Mucosa of gallbladder (tissue), 1 donor: Measurements from ENCODE around the gene ATG7. TPM values are rescaled to one million over a fixed set of nuclear protein-coding genes. Genes with fewer than 3 reads are reported as not detected.
A peak's percentile ranks its signal among the peaks of the same experiment; 100 is the strongest.
"Not testable (repeated sequence)": the region's sequence is repeated elsewhere in the genome, so short reads cannot be mapped to it uniquely, and the experiment has no call there.

ENCODE experiments used
- DNase-seq: peaks from one replicate; pipeline ENCODE4 v3.0.0-alpha.2; 2020; ENCODE audit warnings: low spot score
- total RNA-seq: library from RNA; stranded (reverse); gene quantifications from one replicate; pipeline ENCODE4 v1.2.1, GENCODE V29; 2021
- donor health status: DM: no; HTN: no; CAD: no.

Gene ATG7
- total RNA-seq, 1 donor from 2014 or later = 32.0 TPM

- no peak for DNase-seq
Observed at GRCh38 chr3:11423868-11424267, 151.7 kb downstream of the ATG7 start.

GRCh38 chr3:11424277-11424676 is 152.1 kb downstream of the ATG7 start:
- no peak for DNase-seq

GRCh38 chr3:11430207-11430606 is 158.0 kb downstream of the ATG7 start:
- no peak for DNase-seq

- DNase-seq = no peak
Observed at GRCh38 chr3:11430624-11431023, 158.4 kb downstream of the ATG7 start.

- DNase-seq = no peak
Observed at GRCh38 chr3:11431319-11431718, 159.1 kb downstream of the ATG7 start.

GRCh38 chr3:11434017-11434526 is 161.9 kb downstream of the ATG7 start:
- peak; percentile 38 for DNase-seq

GRCh38 chr3:11434563-11435096 is 162.4 kb downstream of the ATG7 start:
- no peak for DNase-seq

- DNase-seq = no peak
Observed at GRCh38 chr3:11435440-11436165, 163.4 kb downstream of the ATG7 start.

GRCh38 chr3:11436775-11437174 is 164.6 kb downstream of the ATG7 start:
- DNase-seq = no peak

GRCh38 chr3:11437506-11437905 is 165.3 kb downstream of the ATG7 start:
- no peak for DNase-seq

- no peak for DNase-seq
Observed at GRCh38 chr3:11438646-11439045, 166.4 kb downstream of the ATG7 start.

GRCh38 chr3:11441346-11441745 is 169.1 kb downstream of the ATG7 start:
- not testable (repeated sequence) for DNase-seq

GRCh38 chr3:11444404-11444803 is 172.2 kb downstream of the ATG7 start:
- DNase-seq = no peak

- DNase-seq = not testable (repeated sequence)
Observed at GRCh38 chr3:11445193-11445592, 173.0 kb downstream of the ATG7 start.

- no peak for DNase-seq
Observed at GRCh38 chr3:11445883-11446282, 173.7 kb downstream of the ATG7 start.

GRCh38 chr3:11447584-11448200 is 175.5 kb downstream of the ATG7 start:
- no peak for DNase-seq

- no peak for DNase-seq
Observed at GRCh38 chr3:11450015-11450414, 177.8 kb downstream of the ATG7 start.

GRCh38 chr3:11452312-11452711 is 180.1 kb downstream of the ATG7 start:
- DNase-seq = no peak

GRCh38 chr3:11452885-11453847 is 181.0 kb downstream of the ATG7 start:
- no peak for DNase-seq

GRCh38 chr3:11455956-11456355 is 183.8 kb downstream of the ATG7 start:
- DNase-seq = no peak

- DNase-seq = no peak
Observed at GRCh38 chr3:11457135-11457534, 184.9 kb downstream of the ATG7 start.
